Stimulated activated CD8-positive, alpha-beta memory T cell treated with anti-CD3 and anti-CD28 coated beads, Interleukin-4, amount 100 ng/mL, for 48 hours (primary cell): ENCODE measurements around the gene CNNM4.

ENCODE experiments used
- DNase-seq: peaks from one replicate; pipeline ENCODE4 v3.0.0-alpha.2; 2020

Gene CNNM4

GRCh38 chr2:96861074-96861473, 100.4 kb downstream of the CNNM4 start:
- no peak for DNase-seq
